GM12872 (cell line): ENCODE measurements around the gene SSPN.

Source experiments
- TF ChIP-seq, protein P1 (sequence below): IDR thresholded peaks from 3 replicates; pipeline ENCODE4 v1.5.1; 2011; ENCODE audit warnings: low read depth, mild to moderate bottlenecking, low read length, moderate library complexity; ENCODE audit not compliant: insufficient read depth

SSPN gene

GRCh38 chr12:26188127-26188526 is 7.2 kb upstream of the SSPN start:
- TF ChIP-seq, protein P1, sequence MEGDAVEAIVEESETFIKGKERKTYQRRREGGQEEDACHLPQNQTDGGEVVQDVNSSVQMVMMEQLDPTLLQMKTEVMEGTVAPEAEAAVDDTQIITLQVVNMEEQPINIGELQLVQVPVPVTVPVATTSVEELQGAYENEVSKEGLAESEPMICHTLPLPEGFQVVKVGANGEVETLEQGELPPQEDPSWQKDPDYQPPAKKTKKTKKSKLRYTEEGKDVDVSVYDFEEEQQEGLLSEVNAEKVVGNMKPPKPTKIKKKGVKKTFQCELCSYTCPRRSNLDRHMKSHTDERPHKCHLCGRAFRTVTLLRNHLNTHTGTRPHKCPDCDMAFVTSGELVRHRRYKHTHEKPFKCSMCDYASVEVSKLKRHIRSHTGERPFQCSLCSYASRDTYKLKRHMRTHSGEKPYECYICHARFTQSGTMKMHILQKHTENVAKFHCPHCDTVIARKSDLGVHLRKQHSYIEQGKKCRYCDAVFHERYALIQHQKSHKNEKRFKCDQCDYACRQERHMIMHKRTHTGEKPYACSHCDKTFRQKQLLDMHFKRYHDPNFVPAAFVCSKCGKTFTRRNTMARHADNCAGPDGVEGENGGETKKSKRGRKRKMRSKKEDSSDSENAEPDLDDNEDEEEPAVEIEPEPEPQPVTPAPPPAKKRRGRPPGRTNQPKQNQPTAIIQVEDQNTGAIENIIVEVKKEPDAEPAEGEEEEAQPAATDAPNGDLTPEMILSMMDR = no peak

- TF ChIP-seq, protein P1 = no peak
These were observed 6.7 kb upstream of the SSPN start for GRCh38 chr12:26188641-26189040.

DNA sequence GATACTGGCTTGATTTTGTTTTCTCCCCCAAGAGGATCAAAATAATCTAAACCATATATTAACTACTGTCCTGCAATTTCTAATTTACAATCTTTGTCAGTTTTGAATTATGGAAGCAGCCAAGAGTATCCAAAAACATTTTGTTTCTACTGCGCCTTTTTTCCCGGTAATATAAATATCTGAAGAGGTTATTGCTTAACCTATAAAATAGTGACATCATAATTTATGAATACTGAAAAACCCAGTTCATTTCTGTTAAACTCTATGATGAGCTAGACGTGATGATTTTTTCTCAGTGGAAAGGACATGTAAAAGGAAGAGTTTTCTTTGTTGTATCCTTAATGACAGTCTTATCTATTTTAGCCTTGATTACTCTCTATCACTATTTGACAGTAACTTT is 3.2 kb upstream of the SSPN start:
- TF ChIP-seq, protein P1 = no peak

GRCh38 chr12:26193539-26193938 is 1.8 kb upstream of the SSPN start:
- TF ChIP-seq, protein P1 = no peak

GRCh38 chr12:26195641-26196420 is 458 bp downstream of the SSPN start:
- TF ChIP-seq, protein P1 = no peak

GRCh38 chr12:26196421-26196716 is 996 bp downstream of the SSPN start:
- TF ChIP-seq, protein P1 = no peak

DNA sequence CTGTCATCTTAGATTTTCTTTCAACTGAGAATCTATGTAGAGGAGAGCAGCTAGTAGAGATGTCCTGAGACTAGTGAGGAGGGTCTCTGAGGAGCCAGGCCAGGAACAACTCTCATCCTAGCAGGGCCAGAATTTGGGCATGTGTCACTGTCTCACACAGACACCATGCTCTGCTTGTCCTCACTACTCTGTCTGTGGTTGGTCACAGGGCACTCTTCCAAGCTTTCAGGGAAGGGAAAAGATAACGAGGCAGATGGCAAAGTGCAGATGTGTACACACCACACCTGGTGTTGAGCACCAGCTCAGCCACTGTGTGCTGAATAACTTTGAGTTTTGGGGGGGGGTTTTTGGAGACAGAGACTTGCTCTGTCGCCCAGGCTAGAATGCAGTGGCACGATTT is 2.5 kb downstream of the SSPN start:
- TF ChIP-seq, protein P1 = no peak

- TF ChIP-seq, protein P1 = no peak
These were observed 3.4 kb downstream of the SSPN start for GRCh38 chr12:26198742-26199141.
